Aorta (tissue), 5 donors: ENCODE measurements around the gene CSF3R. TPM values are rescaled to one million over a fixed set of nuclear protein-coding genes. Genes with fewer than 3 reads are reported as not detected.
"Not testable (repeated sequence)": the region's sequence is repeated elsewhere in the genome, so short reads cannot be mapped to it uniquely, and the experiment has no call there.

Experiments used
- ATAC-seq: fragments of 200-7000 bp; cut with Tn5 transposase; one replicate; pipeline ENCODE4 v1.9.1; 2022; ENCODE audit warnings: moderate library complexity; ENCODE audit not compliant: low FRiP score
- DNase-seq, 2 donors: peaks; one replicate each; pipeline ENCODE4 v3.0.0-alpha.2; 2020
- H3K27ac ChIP-seq, 2 donors: one replicate each; pipeline ENCODE4 v1.5.1; 2013; ENCODE audit warnings: low read length in 2 of 2, mild to moderate bottlenecking in 2 of 2, moderate library complexity in 2 of 2, control low read depth in 1 of 2, inconsistent platforms in 1 of 2, low read depth in 1 of 2
- H3K27me3 ChIP-seq, 2 donors: one replicate each; pipeline ENCODE4 v1.6.1; 2013; ENCODE audit warnings: control low read depth in 1 of 2, low read length in 1 of 2, mild to moderate bottlenecking in 1 of 2, moderate library complexity in 1 of 2; ENCODE audit not compliant: insufficient read depth in 2 of 2, control insufficient read depth in 1 of 2
- H3K36me3 ChIP-seq, 2 donors: one replicate each; pipeline ENCODE4 v1.6.1; 2013; ENCODE audit warnings: control low read depth in 1 of 2, low read length in 1 of 2, mild to moderate bottlenecking in 1 of 2; ENCODE audit not compliant: insufficient read depth in 2 of 2, control insufficient read depth in 1 of 2
- H3K4me1 ChIP-seq, 2 donors: one replicate each; pipeline ENCODE4 v1.6.1; 2013; ENCODE audit warnings: low read length in 2 of 2, control low read depth in 1 of 2, mild to moderate bottlenecking in 1 of 2, moderate library complexity in 1 of 2; ENCODE audit not compliant: insufficient read depth in 2 of 2, control insufficient read depth in 1 of 2
- H3K4me3 ChIP-seq, 2 donors: one replicate each; pipeline ENCODE4 v1.5.1; 2013; ENCODE audit warnings: low read length in 2 of 2, control low read depth in 1 of 2, mild to moderate bottlenecking in 1 of 2
- H3K9me3 ChIP-seq: one replicate; pipeline ENCODE4 v1.6.1; 2013; ENCODE audit warnings: mild to moderate bottlenecking, low read length; ENCODE audit not compliant: control insufficient read depth
- WGBS, 2 donors: extraction: QIAGEN DNeasy Blood & Tissue Kit; methylation state at CpG; one replicate each; pipeline ENCODE4 v1.1.7; 2013; 5-methylcytosine and 5-hydroxymethylcytosine counted together
- intact Hi-C, 2 donors: fragments of 100-400 bp; cut with DNase I; formaldehyde crosslinking; loops; one replicate each; pipeline versions ENCODE4 v1.14.2 to v1.15.0; 2022
- polyA plus RNA-seq, 2 donors: library from polyadenylated mRNA; stranded (reverse); fragments of 200-250 nt; gene quantifications; one replicate each; pipeline ENCODE4 v1.2.3, GENCODE V29; 2013
- total RNA-seq, 2 donors: library from RNA; stranded (reverse); fragmentation: NEBNext Ultra II Directional; extraction: Animal tissue kit (Norgen Biotek cat#: 25700); gene quantifications; one replicate each; pipeline ENCODE4 v1.2.1, GENCODE V29; 2021
- donor health status: healthy with polysubstance abuse.
- donor health status: Bipolar disorder and iron deficiency.
- donor health status: DM: no; HTN: no; CAD: no.
- donor health status: DM: no; HTN: no; CAD: no.
- donor health status: DM: yes; HTN: yes; CAD: no.

CSF3R gene
- total and polyA plus RNA-seq, 4 donors = 2.1 to 34.7 (median 16.2) TPM

GRCh38 chr1:36489258-36490051, 6.7 kb upstream of the CSF3R start:
- H3K4me1 ChIP-seq, H3K27ac ChIP-seq, H3K27me3 ChIP-seq, ATAC-seq, H3K9me3 ChIP-seq, H3K4me3 ChIP-seq, DNase-seq, intact Hi-C loops, H3K36me3 ChIP-seq: not testable (repeated sequence)
- WGBS, 2 donors = 63 to 71% methylated on average over 9 to 10 of the region's 10 CpGs

GRCh38 chr1:36487906-36488305, 5.2 kb upstream of the CSF3R start:
- Histone ChIP-seq H3K27ac (no peak overlapping the region), H3K9me3 (no peaks in the 10 kb centered on the region), H3K27me3 (no peaks in the 10 kb centered on the region), H3K4me1 (no peaks in the 10 kb centered on the region), H3K4me3 (no peak overlapping the region), H3K36me3 (no peaks in the 10 kb centered on the region)
- intact Hi-C loops = no loop called here
- ATAC-seq (no peak), DNase-seq (no peak)
- 70 to 81% methylated on average over 3 of the region's 3 CpGs for WGBS, 2 donors

GRCh38 chr1:36487336-36487725, 4.6 kb upstream of the CSF3R start:
- H3K4me1 ChIP-seq, H3K9me3 ChIP-seq, H3K4me3 ChIP-seq, H3K27ac ChIP-seq, intact Hi-C loops, DNase-seq, H3K27me3 ChIP-seq, H3K36me3 ChIP-seq, ATAC-seq: not testable (repeated sequence)
- 94% methylated on average over 9 of the region's 9 CpGs for WGBS, 2 donors

GRCh38 chr1:36486439-36487335, 4.0 kb upstream of the CSF3R start:
- intact Hi-C loops = no loop called here
- H3K9me3 ChIP-seq = no peaks in the 10 kb centered on the region
- H3K36me3 ChIP-seq = no peaks in the 10 kb centered on the region
- H3K4me3 ChIP-seq = no peak overlapping the region
- H3K27me3 ChIP-seq = no peaks in the 10 kb centered on the region
- WGBS, 2 donors = 72 to 73% methylated on average over 17 of the region's 17 CpGs
- peak in 1 of 2 donors; percentile 87 for DNase-seq
- no peaks in the 10 kb centered on the region for H3K4me1 ChIP-seq
- ATAC-seq = peak; percentile 69
- H3K27ac ChIP-seq = no peak overlapping the region

GRCh38 chr1:36486093-36486438, 3.4 kb upstream of the CSF3R start:
- intact Hi-C loops = no loop called here
- Histone ChIP-seq H3K27me3 (no peaks in the 10 kb centered on the region), H3K27ac (no peak overlapping the region), H3K4me1 (no peaks in the 10 kb centered on the region), H3K9me3 (no peaks in the 10 kb centered on the region), H3K36me3 (no peaks in the 10 kb centered on the region), H3K4me3 (no peak overlapping the region)
- 89 to 93% methylated on average over 2 of the region's 2 CpGs for WGBS, 2 donors
- ATAC-seq (no peak), DNase-seq (no peak)

GRCh38 chr1:36484099-36484498, 1.4 kb upstream of the CSF3R start:
- ATAC-seq = no peak
- intact Hi-C loops = no loop called here
- Histone ChIP-seq H3K4me1 (no peaks in the 10 kb centered on the region), H3K4me3 (no peak overlapping the region), H3K27me3 (no peaks in the 10 kb centered on the region), H3K27ac (no peak overlapping the region), H3K36me3 (no peaks in the 10 kb centered on the region), H3K9me3 (no peaks in the 10 kb centered on the region)
- DNase-seq = no peak
- 86 to 93% methylated on average over 2 of the region's 2 CpGs for WGBS, 2 donors

DNA sequence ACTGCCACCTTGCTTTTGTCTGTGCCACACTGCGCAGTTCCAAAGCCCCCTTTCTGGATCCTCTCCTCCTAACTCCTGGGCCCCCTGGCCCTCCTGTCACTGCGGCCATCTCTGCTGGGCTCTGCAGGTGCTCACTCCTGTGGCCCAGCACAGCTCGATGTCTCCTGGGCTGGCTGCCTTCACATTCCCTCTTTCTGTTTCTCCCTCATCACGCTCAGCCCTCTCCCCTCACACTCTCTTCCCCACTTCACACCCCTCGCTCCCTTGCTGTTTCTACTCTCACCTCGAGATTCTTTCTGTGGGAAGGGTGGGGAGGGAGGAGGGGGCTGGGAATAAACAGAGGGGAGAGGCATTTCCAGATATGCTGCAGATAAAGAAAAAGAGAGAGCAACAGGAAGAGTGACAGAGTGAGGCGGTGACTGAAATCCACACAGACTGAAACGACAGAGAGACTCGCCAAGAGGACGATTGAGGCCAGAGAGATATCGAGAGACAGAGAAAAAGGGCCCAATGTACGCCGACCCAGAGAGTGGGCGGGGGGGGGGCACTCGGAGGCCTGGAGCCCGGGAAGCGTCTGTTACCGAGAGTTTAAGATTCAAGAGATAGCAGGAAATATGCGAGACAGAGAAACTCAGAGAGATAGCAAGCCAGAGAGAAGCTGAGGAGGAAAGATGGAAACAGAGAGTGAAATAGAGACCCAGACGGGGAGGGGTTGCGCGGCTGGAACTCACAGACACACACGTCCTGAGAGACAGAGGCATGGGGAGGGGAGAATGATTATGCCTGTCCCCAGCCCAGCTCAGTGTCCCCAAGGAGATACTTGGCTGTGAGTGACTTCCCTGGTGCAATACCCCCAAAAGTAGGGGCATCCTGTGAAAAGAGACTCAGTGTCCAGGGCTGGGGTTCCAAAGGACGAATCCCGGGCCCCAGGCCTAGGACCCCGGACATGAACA, 666 bp downstream of the CSF3R start:
- Histone ChIP-seq H3K4me1 (no peaks in the 10 kb centered on the region), H3K27ac (no peak overlapping the region), H3K36me3 (no peaks in the 10 kb centered on the region), H3K9me3 (no peaks in the 10 kb centered on the region), H3K27me3 (no peaks in the 10 kb centered on the region), H3K4me3 (no peak overlapping the region)
- DNase-seq = no peak
- intact Hi-C loops = no loop called here
- 30 to 33% methylated on average over 26 of the region's 26 CpGs for WGBS, 2 donors
- no peak for ATAC-seq

DNA sequence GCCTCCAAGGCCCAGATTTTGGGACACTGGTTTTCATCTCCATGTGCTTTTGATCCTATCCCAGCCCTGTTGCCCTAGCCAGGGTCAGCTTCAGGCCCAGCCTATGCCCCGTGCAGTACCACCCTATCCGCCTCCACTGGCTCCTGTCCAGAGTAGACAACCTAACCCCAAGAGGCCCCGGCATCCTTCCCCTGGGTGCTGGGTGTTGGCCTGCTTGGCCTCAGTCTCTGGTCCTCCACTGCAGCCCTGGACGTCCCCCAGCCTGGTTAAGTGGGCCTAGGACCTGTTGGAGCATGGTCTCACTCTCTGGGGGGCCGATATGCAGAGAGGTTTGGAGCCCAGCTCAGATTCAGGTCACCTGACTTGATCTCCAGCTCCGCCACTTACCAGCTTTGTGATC, 1.6 kb downstream of the CSF3R start:
- Histone ChIP-seq H3K36me3 (no peaks in the 10 kb centered on the region), H3K4me3 (no peak overlapping the region), H3K9me3 (no peaks in the 10 kb centered on the region), H3K27me3 (no peaks in the 10 kb centered on the region), H3K4me1 (no peaks in the 10 kb centered on the region), H3K27ac (no peak overlapping the region)
- 76 to 82% methylated on average over 6 of the region's 6 CpGs for WGBS, 2 donors
- ATAC-seq = no peak
- DNase-seq = no peak
- intact Hi-C loops = no loop called here
